Measurements from ENCODE around the gene GSPT1.

GRCh38 chr16:11903906-11904305 lies 11.8 kb downstream of the GSPT1 start:
- TF ChIP-seq EZH2 (IDR thresholded peaks at IDR 0.05) (no peak), POLR2AphosphoS5 (IDR thresholded peaks at IDR 0.05; ENCODE audit: borderline replicate concordance, low read depth, low read length) (no peak), FOXP2 (optimal IDR thresholded peaks at IDR 0.05; ENCODE audit: control extremely low read depth, extremely low read length, insufficient read depth) (no peak)

Measured in SK-N-MC (cell line).